HepG2 (cell line): Measurements from ENCODE around the gene FIBP. TPM values are rescaled to one million over a fixed set of nuclear protein-coding genes. Genes with fewer than 3 reads are reported as not detected.

Experiments used
- CCAR2 ChIP-seq: fragments of 200-400 bp; formaldehyde crosslinking; optimal IDR thresholded peaks from 2 replicates; pipeline ENCODE3; 2018; ENCODE audit warnings: low read depth, mild to moderate bottlenecking, low read length, moderate library complexity
- ELF1 ChIP-seq: sonication (generic); formaldehyde crosslinking; IDR thresholded peaks from 2 replicates; pipeline ENCODE4 v1.4.0; 2020; ENCODE audit warnings: missing genetic modification reagents
- ETV5 ChIP-seq: IDR thresholded peaks from 2 replicates; pipeline ENCODE4 v1.6.1; 2018; ENCODE audit warnings: missing biosample characterization, missing genetic modification reagents, inconsistent platforms, borderline replicate concordance
- HNRNPUL1 ChIP-seq: fragments of 200-400 bp; formaldehyde crosslinking; IDR thresholded peaks from 2 replicates; pipeline ENCODE4 v1.6.1; 2017; ENCODE audit warnings: low read depth, mild to moderate bottlenecking, low read length, moderate library complexity
- PHF5A ChIP-seq: IDR thresholded peaks from one replicate; pipeline ENCODE4 v1.6.1; 2018; ENCODE audit warnings: low read depth, missing genetic modification reagents; ENCODE audit not compliant: unreplicated experiment
- SP5 ChIP-seq: IDR thresholded peaks from 2 replicates; pipeline ENCODE4 v1.6.1; 2016; ENCODE audit warnings: low read depth, borderline replicate concordance
- SPEN ChIP-seq: sonication (generic); formaldehyde crosslinking; IDR thresholded peaks from 2 replicates; pipeline ENCODE4 v1.5.1; 2020; ENCODE audit warnings: low read depth, mild to moderate bottlenecking, missing genetic modification reagents
- ZBTB39 ChIP-seq: sonication (generic); formaldehyde crosslinking; IDR thresholded peaks from 2 replicates; pipeline ENCODE4 v1.5.0; 2020; ENCODE audit warnings: missing genetic modification reagents
- ZFY ChIP-seq: sonication (generic); formaldehyde crosslinking; IDR thresholded peaks from 2 replicates; pipeline ENCODE4 v1.4.0; 2020; ENCODE audit warnings: missing genetic modification reagents
- ZIK1 ChIP-seq: sonication (generic); formaldehyde crosslinking; IDR thresholded peaks from 2 replicates; pipeline ENCODE4 v1.5.0; 2020; ENCODE audit warnings: mild to moderate bottlenecking, low read depth, missing genetic modification reagents, borderline replicate concordance
- ZNF142 ChIP-seq: sonication (generic); formaldehyde crosslinking; IDR thresholded peaks from 2 replicates; pipeline ENCODE4 v1.4.0; 2020; ENCODE audit warnings: missing genetic modification reagents
- ZNF207 ChIP-seq: fragments of 450-650 bp; IDR thresholded peaks from 2 replicates; pipeline ENCODE4 v1.6.1; 2016; ENCODE audit warnings: antibody characterized with exemption, borderline replicate concordance
- ZNF260 ChIP-seq: sonication (generic); formaldehyde crosslinking; IDR thresholded peaks from 2 replicates; pipeline ENCODE4 v1.4.0; 2020; ENCODE audit warnings: missing genetic modification reagents, low read depth, mild to moderate bottlenecking, borderline replicate concordance
- ZNF292 ChIP-seq: sonication (generic); formaldehyde crosslinking; IDR thresholded peaks from 2 replicates; pipeline ENCODE4 v1.8.1; 2022; ENCODE audit warnings: mild to moderate bottlenecking, low read depth, missing genetic modification reagents, borderline replicate concordance
- ZNF609 ChIP-seq: sonication (generic); formaldehyde crosslinking; IDR thresholded peaks from 2 replicates; pipeline ENCODE4 v1.4.0; 2020; ENCODE audit warnings: mild to moderate bottlenecking, missing genetic modification reagents, borderline replicate concordance
- polyA plus RNA-seq, 8 experiments: library from polyadenylated mRNA; depleted of rRNA in 3 of 8; stranded (reverse) in 7 of 8; unstranded in 1 of 8; fragments of >200 nt; fragmentation: Illumina TruSeq in 4 of 8; extraction: Trizol in 4 of 8; gene quantifications; 2 replicates each; pipeline versions ENCODE4 v1.2.1 to v1.2.3, GENCODE V29; 2011 to 2016; ENCODE audit warnings: low read depth in 4 of 8, missing spikeins in 1 of 8, mixed read lengths in 1 of 8; ENCODE audit not compliant: insufficient read depth in 1 of 8
- total RNA-seq, 5 experiments: library from RNA; depleted of rRNA; stranded (reverse); fragments of >200 nt; fragmentation: Illumina TruSeq; extraction: Trizol; gene quantifications; 2 replicates each; pipeline ENCODE4 v1.2.3, GENCODE V29; 2016; ENCODE audit warnings: low read depth in 1 of 5

FIBP gene
- total and polyA plus RNA-seq, 2 of the 13 experiments (the other 11 are each of a cell fraction or from before 2014, with no cell fraction given) = 42.9 to 62.1 TPM

GRCh38 chr11:65856689-65857499 is 31.4 kb downstream of the FIBP start (continued):
- TF ChIP-seq ZIK1 (CRISPR knock-in tag) (0 out of 2 replicates have a peak, but pooled peaks have one; percentile 14), ZBTB39 (CRISPR knock-in tag) (no peak), SP5 (CRISPR knock-in tag) (peak; percentile 37; the same call in 1 of the 2 replicates), ZNF609 (no peak), ZFY (CRISPR knock-in tag) (peak; percentile 85), PHF5A (no peak), CCAR2 (no peak), ZNF292 (CRISPR knock-in tag) (no peak), ETV5 (CRISPR knock-in tag) (peak; percentile 83; the same call in 1 of the 2 replicates), SPEN (peak; percentile 78), ELF1 (CRISPR knock-in tag) (peak; percentile 79), HNRNPUL1 (no peak; the same call in 1 of the 2 replicates), ZNF260 (CRISPR knock-in tag) (no peak), ZNF207 (no peak), ZNF142 (CRISPR knock-in tag) (no peak; the same call in 1 of the 2 replicates)
